SU-DHL-6 (cell line): ENCODE results near the gene NAT16.

Experiments used
- CTCF ChIP-seq: fragments of 200-600 bp; sonication (generic); IDR thresholded peaks from one replicate; pipeline ENCODE4 v1.5.1; 2017; ENCODE audit warnings: antibody characterized with exemption, mild to moderate bottlenecking, low read length, moderate library complexity; ENCODE audit not compliant: insufficient read depth, poor library complexity, severe bottlenecking
- EZH2phosphoT487 ChIP-seq: fragments of 200-600 bp; sonication (generic), shearing (Covaris generic); conservative IDR thresholded peaks from 2 replicates; pipeline ENCODE4 v1.6.1; 2018; ENCODE audit warnings: mild to moderate bottlenecking, antibody characterized with exemption, low read length, moderate library complexity, mixed read lengths

- no peak for TF ChIP-seq CTCF
- no peak for TF ChIP-seq EZH2phosphoT487
These were observed 380 bp downstream of the NAT16 start for GRCh38 chr7:101179713-101180112.
